ENCODE data around the gene LMBR1.

DNA sequence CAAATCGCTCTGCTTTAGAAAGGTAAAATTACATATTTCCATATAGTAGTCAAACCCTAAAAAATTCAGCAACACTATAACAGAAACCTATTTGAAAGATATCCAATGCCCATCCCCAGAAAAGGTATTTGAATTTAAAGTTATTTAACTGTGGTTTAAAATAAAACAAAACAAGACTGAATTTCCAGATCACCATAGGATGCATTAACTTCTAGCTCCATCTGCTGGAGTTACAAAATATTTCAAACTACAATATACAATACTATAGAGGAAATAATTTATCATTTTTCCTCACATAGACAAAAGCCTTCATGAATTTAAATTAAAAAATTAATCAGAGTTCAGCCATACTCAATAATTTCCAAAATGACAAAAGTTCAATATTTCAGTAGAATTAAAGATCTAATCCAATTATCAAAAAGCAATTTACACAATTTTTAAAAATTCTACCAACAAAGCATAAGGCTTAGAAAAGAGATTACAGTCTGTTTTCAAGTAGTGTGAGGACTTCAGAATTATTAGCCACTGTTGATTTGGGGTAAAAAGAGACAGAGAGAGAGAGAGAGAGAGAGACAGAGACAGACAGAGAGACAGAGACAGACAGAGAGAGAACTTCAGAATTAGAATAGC is 75.9 kb downstream of the LMBR1 start:
- TF ChIP-seq SUZ12 (IDR thresholded peaks at IDR 0.05; ENCODE audit: extremely low read depth, insufficient read depth, insufficient read length) = no peak
- no peak for TF ChIP-seq ZNF274 (IDR thresholded peaks at IDR 0.05; ENCODE audit: low read depth, low read length)
- TF ChIP-seq YY1 (IDR thresholded peaks at IDR 0.05; ENCODE audit: insufficient read depth, insufficient read length) = no peak

Data from NT2/D1 (cell line).